Calu3 (cell line): ENCODE measurements around the gene TTC9B. TPM values are rescaled to one million over a fixed set of nuclear protein-coding genes. Genes with fewer than 3 reads are reported as not detected.
"Not testable (repeated sequence)": the region's sequence is repeated elsewhere in the genome, so short reads cannot be mapped to it uniquely, and the experiment has no call there.

Experiments
- BruUV-seq: library from RNA; stranded (reverse); fragments of 400-500 nt; replicated peaks from 2 replicates; lab custom pipeline; 2021; lab: Mats Ljungman, UMichigan
- CTCF ChIA-PET: fragments of 300-600 bp; sonication (Branson Sonifier 250); formaldehyde crosslinking; loops from one replicate; lab custom pipeline; 2022; ENCODE audit warnings: antibody characterized with exemption; lab: Charles Lee
- DNase-seq: peaks from one replicate; pipeline ENCODE4 v3.0.0; 2022
- H3K27ac Mint-ChIP-seq: one replicate; pipeline ENCODE4 v1.8.0; 2022; ENCODE audit warnings: mixed read lengths; ENCODE audit not compliant: unreplicated experiment
- H3K27me3 Mint-ChIP-seq: one replicate; pipeline ENCODE4 v1.8.0; 2022; ENCODE audit warnings: mixed read lengths; ENCODE audit not compliant: unreplicated experiment
- H3K36me3 Mint-ChIP-seq: one replicate; pipeline ENCODE4 v1.8.0; 2022; ENCODE audit warnings: mild to moderate bottlenecking, moderate library complexity, mixed read lengths; ENCODE audit not compliant: insufficient read depth, unreplicated experiment
- H3K4me1 Mint-ChIP-seq: one replicate; pipeline ENCODE4 v1.8.0; 2022; ENCODE audit warnings: mild to moderate bottlenecking, low read depth, mixed read lengths; ENCODE audit not compliant: unreplicated experiment
- H3K4me3 Mint-ChIP-seq: one replicate; pipeline ENCODE4 v1.8.0; 2022; ENCODE audit warnings: mild to moderate bottlenecking, low read depth, moderate library complexity, mixed read lengths; ENCODE audit not compliant: unreplicated experiment
- H3K9me3 Mint-ChIP-seq: one replicate; pipeline ENCODE4 v1.8.0; 2022; ENCODE audit warnings: low read depth, mixed read lengths; ENCODE audit not compliant: unreplicated experiment
- CTCF ChIP-seq: fragments of 200-600 bp; IDR thresholded peaks from one replicate; pipeline ENCODE4 v1.8.0; 2022; ENCODE audit warnings: antibody characterized with exemption; ENCODE audit not compliant: unreplicated experiment
- intact Hi-C: fragments of 100-400 bp; cut with micrococcal nuclease; formaldehyde crosslinking; loops from one replicate; pipeline ENCODE4 v1.10.0; 2022; ENCODE audit not compliant: unreplicated experiment
- total RNA-seq: library from RNA; stranded (reverse); gene quantifications from 2 replicates; pipeline ENCODE4 v1.2.3, GENCODE V29; 2022

The TTC9B gene
- total RNA-seq, 1 experiment from 2014 or later = not detected

- H3K36me3 Mint-ChIP-seq = peaks cover 30% of the 10 kb centered on the region
- CTCF ChIA-PET = interaction anchor here (0.8 kb wide), 1 partner anchor 80 kb away, joined by 3 read pairs; no protein-coding TSS in a partner anchor
- no peak for TF ChIP-seq CTCF
- H3K4me3 Mint-ChIP-seq = peak overlapping the region; percentile 42
- peaks cover 22% of the 10 kb centered on the region for H3K27me3 Mint-ChIP-seq
- peak; percentile 78 for DNase-seq
- H3K27ac Mint-ChIP-seq = peak overlapping the region; percentile 62
- intact Hi-C loops = no loop called here
- peaks cover 6% of the 10 kb centered on the region for H3K9me3 Mint-ChIP-seq
- BruUV-seq = no TSS peak
- H3K4me1 Mint-ChIP-seq = peaks cover 48% of the 10 kb centered on the region
Measured at GRCh38 chr19:40219721-40220276, 1.6 kb upstream of the TTC9B start.

GRCh38 chr19:40219029-40219428 is 845 bp upstream of the TTC9B start:
- intact Hi-C loops, H3K9me3 Mint-ChIP-seq, BruUV-seq, DNase-seq: not testable (repeated sequence)
- peak overlapping the region; percentile 62 for H3K27ac Mint-ChIP-seq
- CTCF ChIA-PET = interaction anchor here (0.7 to 0.8 kb wide), 4 partner anchors 59 to 559 kb away, joined by 3 to 5 read pairs (median 4); no protein-coding TSS in a partner anchor
- peaks cover 30% of the 10 kb centered on the region for H3K36me3 Mint-ChIP-seq
- peaks cover 41% of the 10 kb centered on the region for H3K4me1 Mint-ChIP-seq
- peaks cover 16% of the 10 kb centered on the region for H3K27me3 Mint-ChIP-seq
- H3K4me3 Mint-ChIP-seq = peak overlapping the region; percentile 42

- Mint-ChIP-seq H3K9me3 (peaks cover 4% of the 10 kb centered on the region), H3K36me3 (peaks cover 26% of the 10 kb centered on the region), H3K4me3 (peak overlapping the region; percentile 65), H3K4me1 (peaks cover 40% of the 10 kb centered on the region), H3K27me3 (peaks cover 16% of the 10 kb centered on the region), H3K27ac (peak overlapping the region; percentile 33)
- no TSS peak for BruUV-seq
- CTCF ChIA-PET = interaction anchor here (0.5 to 1.0 kb wide), 3 partner anchors 40 to 385 kb away, joined by 3 to 4 read pairs (median 4); no protein-coding TSS in a partner anchor
- intact Hi-C loops = no loop called here
- DNase-seq = peak; percentile 89
- peak; percentile 66 for TF ChIP-seq CTCF
Measured at GRCh38 chr19:40217027-40217810, 965 bp downstream of the TTC9B start.

GRCh38 chr19:40216777-40217026 is 1.5 kb downstream of the TTC9B start:
- Mint-ChIP-seq H3K9me3 (no peaks in the 10 kb centered on the region), H3K36me3 (peaks cover 20% of the 10 kb centered on the region), H3K27me3 (peaks cover 16% of the 10 kb centered on the region), H3K27ac (peak overlapping the region; percentile 33), H3K4me1 (peaks cover 34% of the 10 kb centered on the region), H3K4me3 (peak overlapping the region; percentile 65)
- intact Hi-C loops = no loop called here
- no peak for TF ChIP-seq CTCF
- DNase-seq = no peak
- CTCF ChIA-PET = interaction anchor here (1.0 kb wide), 1 partner anchor 41 kb away, joined by 4 read pairs; no protein-coding TSS in a partner anchor
- no TSS peak for BruUV-seq
